Measurements from ENCODE around the gene SLC6A9. TPM values are rescaled to one million over a fixed set of nuclear protein-coding genes. Genes with fewer than 3 reads are reported as not detected.

SLC6A9 gene
- total RNA-seq, 1 experiment from 2014 or later, result 12.8 TPM

GRCh38 chr1:43979528-43980254 is 51.6 kb downstream of the SLC6A9 start:
- peaks cover 80% of the 10 kb centered on the region for H3K79me2 ChIP-seq (ENCODE audit: insufficient read depth, low read length)
- ChIA-PET POLR2A (no interaction called here), CTCF (interaction anchor here (1.6 kb wide), 1 partner anchor 216 kb away, joined by 3 read pairs; no protein-coding TSS in a partner anchor), RAD21 (ENCODE audit: low non-redundant PET in 1 of 2, low total read pairs in 2 of 2, uncharacterized antibody in 2 of 2, unreplicated experiment in 2 of 2) (no interaction called here)
- H3K9me3 ChIP-seq (ENCODE audit: control insufficient read depth in 1 of 2, insufficient read depth in 1 of 2, low read depth in 1 of 2, low read length in 2 of 2), result no peaks in the 10 kb centered on the region
- H3K27ac ChIP-seq (ENCODE audit: low read depth, low read length), result peak overlapping the region; percentile 81
- intact Hi-C loops (cut with micrococcal nuclease), result no loop called here
- peaks cover 6 to 43% of the 10 kb centered on the region in 2 experiments; a peak in 3 of 4 replicates for H3K36me3 ChIP-seq (ENCODE audit: control insufficient read depth in 1 of 2, insufficient read depth in 2 of 2, low read length in 2 of 2)
- TF ChIP-seq FOSL1 (IDR thresholded peaks at IDR 0.05; ENCODE audit: low read depth) (no peak), POLR2AphosphoS5 (IDR thresholded peaks at IDR 0.05; ENCODE audit: low read depth, low read length) (peak; percentile 26; the same call in 1 of the 2 replicates), POLR2A (IDR thresholded peaks at IDR 0.05; ENCODE audit: borderline replicate concordance, extremely low read depth, insufficient read depth, insufficient read length) (no peak), MAX (IDR thresholded peaks at IDR 0.05) (no peak), ZFX (IDR thresholded peaks at IDR 0.05) (peak; percentile 68)
- DNase-seq (ENCODE audit: low read depth, low spot score) (no peak), ATAC-seq (peak; percentile 32)
- H3K4me1 ChIP-seq (ENCODE audit: control insufficient read depth in 1 of 2, insufficient read depth in 2 of 2, low read length in 2 of 2), result peaks cover 14 to 45% of the 10 kb centered on the region in 2 experiments; a peak in 3 of 4 replicates
- peak overlapping the region; percentile 85 for H3K9ac ChIP-seq (ENCODE audit: low read length)
- H4K20me1 ChIP-seq (ENCODE audit: insufficient read depth), result no peaks in the 10 kb centered on the region
- BruUV-seq (replicated peaks), result TSS peak; percentile 13
- H3K9me2 ChIP-seq (ENCODE audit: insufficient read depth), result no peaks in the 10 kb centered on the region
- peak overlapping the region; percentile 62 to 81 for H3K4me3 ChIP-seq (replicated peaks in 1 of 2; ENCODE audit: low read depth in 1 of 2, low read length in 2 of 2)
- no peaks in the 10 kb centered on the region for H3K27me3 ChIP-seq (ENCODE audit: insufficient read depth, low read length)
- H2AFZ ChIP-seq (ENCODE audit: low read depth, low read length, poor library complexity, severe bottlenecking), result no peak overlapping the region
- H3K4me2 ChIP-seq (ENCODE audit: low read length), result peak overlapping the region; percentile 87

GRCh38 chr1:43979261-43979527 is 52.1 kb downstream of the SLC6A9 start:
- ChIA-PET RAD21 (ENCODE audit: low non-redundant PET in 1 of 2, low total read pairs in 2 of 2, uncharacterized antibody in 2 of 2, unreplicated experiment in 2 of 2) (no interaction called here), POLR2A (no interaction called here), CTCF (interaction anchor here (1.6 kb wide), 1 partner anchor 216 kb away, joined by 3 read pairs; no protein-coding TSS in a partner anchor)
- ATAC-seq (peak; percentile 2), DNase-seq (ENCODE audit: low read depth, low spot score) (no peak)
- H3K27me3 ChIP-seq (ENCODE audit: insufficient read depth, low read length), result no peaks in the 10 kb centered on the region
- intact Hi-C loops (cut with micrococcal nuclease), result no loop called here
- no peaks in the 10 kb centered on the region for H3K9me3 ChIP-seq (ENCODE audit: control insufficient read depth in 1 of 2, insufficient read depth in 1 of 2, low read depth in 1 of 2, low read length in 2 of 2)
- H3K4me1 ChIP-seq (ENCODE audit: control insufficient read depth in 1 of 2, insufficient read depth in 2 of 2, low read length in 2 of 2), result peaks cover 14 to 48% of the 10 kb centered on the region in 2 experiments; a peak in 3 of 4 replicates
- peaks cover 80% of the 10 kb centered on the region for H3K79me2 ChIP-seq (ENCODE audit: insufficient read depth, low read length)
- H4K20me1 ChIP-seq (ENCODE audit: insufficient read depth), result no peaks in the 10 kb centered on the region
- peaks cover 6 to 38% of the 10 kb centered on the region in 2 experiments; a peak in 3 of 4 replicates for H3K36me3 ChIP-seq (ENCODE audit: control insufficient read depth in 1 of 2, insufficient read depth in 2 of 2, low read length in 2 of 2)
- H3K9me2 ChIP-seq (ENCODE audit: insufficient read depth), result no peaks in the 10 kb centered on the region
- TF ChIP-seq RAD21 (IDR thresholded peaks at IDR 0.05; ENCODE audit: low read depth) (no peak), TCF7L2 (IDR thresholded peaks at IDR 0.05; ENCODE audit: borderline replicate concordance, extremely low read depth, insufficient read depth, insufficient read length) (no peak), POLR2A (IDR thresholded peaks at IDR 0.05; ENCODE audit: borderline replicate concordance, extremely low read depth, insufficient read depth, insufficient read length) (no peak), CTCF (IDR thresholded peaks at IDR 0.05 in 2 of 3, conservative IDR thresholded peaks at IDR 0.05 in 1 of 3; ENCODE audit: borderline replicate concordance in 1 of 3, insufficient read depth in 1 of 3, low read depth in 2 of 3, low read length in 2 of 3) (no peak), SIN3A (IDR thresholded peaks at IDR 0.05; ENCODE audit: low read depth) (no peak), SRF (IDR thresholded peaks at IDR 0.05; ENCODE audit: low read depth) (no peak), EGR1 (IDR thresholded peaks at IDR 0.05; ENCODE audit: low read depth) (no peak), JUND (IDR thresholded peaks at IDR 0.05) (no peak), ELF1 (IDR thresholded peaks at IDR 0.05; ENCODE audit: borderline replicate concordance, low read depth) (no peak), CEBPB (IDR thresholded peaks at IDR 0.05; ENCODE audit: low read depth) (no peak), CBX3 (IDR thresholded peaks at IDR 0.05; ENCODE audit: low read depth) (no peak), FOSL1 (IDR thresholded peaks at IDR 0.05; ENCODE audit: low read depth) (no peak), POLR2AphosphoS5 (IDR thresholded peaks at IDR 0.05; ENCODE audit: low read depth, low read length) (no peak), ATF3 (IDR thresholded peaks at IDR 0.05) (no peak)
- no TSS peak for BruUV-seq (replicated peaks)
- H3K9ac ChIP-seq (ENCODE audit: low read length), result peak overlapping the region; percentile 85
- H3K27ac ChIP-seq (ENCODE audit: low read depth, low read length), result peak overlapping the region; percentile 81
- peak overlapping the region; percentile 87 for H3K4me2 ChIP-seq (ENCODE audit: low read length)
- H3K4me3 ChIP-seq (replicated peaks in 1 of 2; ENCODE audit: low read depth in 1 of 2, low read length in 2 of 2), result peak overlapping the region; percentile 71 to 81
- no peak overlapping the region for H2AFZ ChIP-seq (ENCODE audit: low read depth, low read length, poor library complexity, severe bottlenecking)

All from HCT116 (cell line).